ENCODE results near the gene CPZ.

Gene CPZ

GRCh38 chr4:8643986-8644385, 51.4 kb downstream of the CPZ start:
- Histone ChIP-seq H3K4me2 (ENCODE audit: low read length) (no peak overlapping the region), H3K79me2 (no peaks in the 10 kb centered on the region), H3K9me3 (ENCODE audit: control insufficient read depth, low read length) (no peaks in the 10 kb centered on the region), H3K27ac (no peak overlapping the region), H3K4me3 (ENCODE audit: low read depth, low read length) (no peak overlapping the region), H3K4me1 (no peaks in the 10 kb centered on the region), H3K27me3 (ENCODE audit: control insufficient read depth, insufficient read depth, low read length) (no peaks in the 10 kb centered on the region), H3K36me3 (ENCODE audit: control insufficient read depth, insufficient read depth, low read length) (no peaks in the 10 kb centered on the region), H2AFZ (no peak overlapping the region), H3K9ac (no peak overlapping the region)
- no peak for TF ChIP-seq CTCF (IDR thresholded peaks at IDR 0.05)

GRCh38 chr4:8644461-8644891, 51.9 kb downstream of the CPZ start:
- H3K9ac ChIP-seq, result no peak overlapping the region
- H3K27ac ChIP-seq, result no peak overlapping the region
- H3K79me2 ChIP-seq, result no peaks in the 10 kb centered on the region
- H3K9me3 ChIP-seq (ENCODE audit: control insufficient read depth, low read length), result no peaks in the 10 kb centered on the region
- no peaks in the 10 kb centered on the region for H3K36me3 ChIP-seq (ENCODE audit: control insufficient read depth, insufficient read depth, low read length)
- no peak overlapping the region for H3K4me3 ChIP-seq (ENCODE audit: low read depth, low read length)
- H2AFZ ChIP-seq, result no peak overlapping the region
- no peaks in the 10 kb centered on the region for H3K4me1 ChIP-seq
- H3K4me2 ChIP-seq (ENCODE audit: low read length), result no peak overlapping the region
- no peaks in the 10 kb centered on the region for H3K27me3 ChIP-seq (ENCODE audit: control insufficient read depth, insufficient read depth, low read length)
- no peak for TF ChIP-seq CTCF (IDR thresholded peaks at IDR 0.05)

- no peaks in the 10 kb centered on the region for H3K79me2 ChIP-seq
- no peaks in the 10 kb centered on the region for H3K36me3 ChIP-seq (ENCODE audit: control insufficient read depth, insufficient read depth, low read length)
- H3K27me3 ChIP-seq (ENCODE audit: control insufficient read depth, insufficient read depth, low read length), result no peaks in the 10 kb centered on the region
- H2AFZ ChIP-seq, result no peak overlapping the region
- no peak overlapping the region for H3K4me2 ChIP-seq (ENCODE audit: low read length)
- H3K9me3 ChIP-seq (ENCODE audit: control insufficient read depth, low read length), result no peaks in the 10 kb centered on the region
- H3K4me3 ChIP-seq (ENCODE audit: low read depth, low read length), result no peak overlapping the region
- no peak for TF ChIP-seq CTCF (IDR thresholded peaks at IDR 0.05)
- H3K9ac ChIP-seq, result no peak overlapping the region
- no peak overlapping the region for H3K27ac ChIP-seq
- H3K4me1 ChIP-seq, result no peaks in the 10 kb centered on the region
These were observed 52.6 kb downstream of the CPZ start for GRCh38 chr4:8644966-8645752.

GRCh38 chr4:8645753-8646124, 53.2 kb downstream of the CPZ start:
- Histone ChIP-seq H3K4me3 (ENCODE audit: low read depth, low read length) (no peak overlapping the region), H3K9ac (no peak overlapping the region)

More at GRCh38 chr4:8645753-8646124, 53.2 kb downstream of the CPZ start:
- Histone ChIP-seq H3K4me2 (ENCODE audit: low read length) (no peak overlapping the region), H3K27me3 (ENCODE audit: control insufficient read depth, insufficient read depth, low read length) (no peaks in the 10 kb centered on the region), H2AFZ (no peak overlapping the region), H3K36me3 (ENCODE audit: control insufficient read depth, insufficient read depth, low read length) (no peaks in the 10 kb centered on the region), H3K79me2 (no peaks in the 10 kb centered on the region), H3K9me3 (ENCODE audit: control insufficient read depth, low read length) (no peaks in the 10 kb centered on the region), H3K27ac (no peak overlapping the region), H3K4me1 (no peaks in the 10 kb centered on the region)
- TF ChIP-seq CTCF (IDR thresholded peaks at IDR 0.05), result no peak
